Motor neuron (in vitro differentiated cells): ENCODE measurements around the gene SLC25A51. TPM values are rescaled to one million over a fixed set of nuclear protein-coding genes. Genes with fewer than 3 reads are reported as not detected.
A peak's percentile ranks its signal among the peaks of the same experiment; 100 is the strongest.

Experiments
- ATAC-seq, 8 experiments: fragments of 200-7000 bp; cut with Tn5 transposase; replicated peaks in 6 of 8; 2 replicates each; pipeline ENCODE4 v1.8.0; 2021; ENCODE audit warnings: mild to moderate bottlenecking in 8 of 8, moderate library complexity in 8 of 8
- H3K27ac ChIP-seq, 2 donors: fragments of 250-450 bp; sonication (Bioruptor Pico); 2 replicates each; pipeline ENCODE4 v1.9.0; 2021; ENCODE audit warnings: antibody characterized with exemption in 2 of 2, mild to moderate bottlenecking in 2 of 2, moderate library complexity in 1 of 2
- H3K4me1 ChIP-seq, 2 donors: fragments of 250-450 bp; sonication (Bioruptor Pico); replicated peaks in 1 of 2; 2 replicates each; pipeline ENCODE4 v1.6.1; 2021; ENCODE audit warnings: antibody characterized with exemption in 2 of 2, mild to moderate bottlenecking in 2 of 2, moderate library complexity in 1 of 2
- H3K4me3 ChIP-seq, 5 donors: fragments of 250-450 bp; sonication (Bioruptor Pico); 2 replicates each; pipeline ENCODE4 v1.9.0; 2021; ENCODE audit warnings: antibody characterized with exemption in 5 of 5, mild to moderate bottlenecking in 5 of 5, moderate library complexity in 4 of 5
- WGBS, 10 experiments: fragments of 450-650 bp; shearing (Covaris generic); methylation state at CpG; one replicate each; pipeline ENCODE4 v1.0.0; 2022; 5-methylcytosine and 5-hydroxymethylcytosine counted together
- in situ Hi-C, 9 experiments: fragments of 400-800 bp; cut with MboI; loops; one replicate each; pipeline ENCODE4 v1.15.0; 2021; ENCODE audit warnings: low sequenced_read_pairs in 9 of 9, low pct_unique_long_range_greater_than_20kb in 2 of 9; ENCODE audit not compliant: unreplicated experiment in 9 of 9
- total RNA-seq, 8 experiments: library from RNA; unstranded; fragments of 300-600 nt; gene quantifications; 2 replicates each; pipeline versions ENCODE4 v1.2.3 to v1.2.4, GENCODE V29; 2022

SLC25A51 gene
- total RNA-seq, 8 experiments from 2014 or later = 23.9 to 40.0 (median 29.5) TPM

DNA sequence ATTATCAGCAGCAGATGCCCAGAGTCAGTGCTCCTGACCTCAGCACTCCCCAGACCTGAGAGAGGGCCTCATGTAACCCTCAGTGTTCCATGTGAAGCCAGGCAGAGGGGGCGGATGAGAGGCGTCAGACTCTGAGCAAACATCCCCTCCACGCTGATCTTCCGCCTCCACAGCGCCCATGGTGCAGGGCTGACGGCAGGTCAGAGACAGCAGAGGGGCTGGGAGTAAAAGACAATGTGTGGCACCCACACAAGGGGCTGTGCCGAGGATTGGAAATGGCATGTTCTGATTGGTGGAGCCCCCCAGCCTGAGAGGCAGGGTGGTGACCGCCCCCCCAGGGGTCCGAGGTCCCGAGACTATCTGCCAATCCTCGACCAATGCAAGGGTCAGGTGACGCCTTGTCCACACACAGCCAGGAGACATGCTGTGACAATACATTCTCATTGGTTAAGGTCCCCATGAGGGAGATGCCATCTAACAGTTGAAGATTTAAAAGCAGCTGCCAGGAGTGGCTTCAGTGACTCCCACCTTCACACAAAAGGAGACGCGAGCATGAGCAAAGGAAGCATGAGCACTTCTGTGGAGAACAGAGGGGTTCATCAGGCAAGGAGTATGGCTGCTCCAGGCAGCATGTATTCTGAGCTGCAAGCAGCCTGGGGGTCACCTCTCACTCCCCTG is 19.3 kb upstream of the SLC25A51 start:
- WGBS, 10 experiments = 71 to 100% (median 87%) methylated on average over 1 to 8 of the region's 14 CpGs; no CpG with 5 or more reads in 6 of the 10 experiments
- H3K4me1 ChIP-seq = peaks cover 88 to 89% of the 10 kb centered on the region in 2 donors
- no peak overlapping the region for H3K4me3 ChIP-seq
- in situ Hi-C loops = loop anchor here in 6 of 9 experiments (25.0 kb wide), 5 partner anchors 139 to 489 kb away; partner anchors contain the start of genes SHB (in 3 of the 6), IGFBPL1 (in 1 of the 6) and POLR1E (in 1 of the 6)
- peak in 3 of 8 experiments; percentile 4 to 52 (median 38) for ATAC-seq
- H3K27ac ChIP-seq = no peak overlapping the region

DNA sequence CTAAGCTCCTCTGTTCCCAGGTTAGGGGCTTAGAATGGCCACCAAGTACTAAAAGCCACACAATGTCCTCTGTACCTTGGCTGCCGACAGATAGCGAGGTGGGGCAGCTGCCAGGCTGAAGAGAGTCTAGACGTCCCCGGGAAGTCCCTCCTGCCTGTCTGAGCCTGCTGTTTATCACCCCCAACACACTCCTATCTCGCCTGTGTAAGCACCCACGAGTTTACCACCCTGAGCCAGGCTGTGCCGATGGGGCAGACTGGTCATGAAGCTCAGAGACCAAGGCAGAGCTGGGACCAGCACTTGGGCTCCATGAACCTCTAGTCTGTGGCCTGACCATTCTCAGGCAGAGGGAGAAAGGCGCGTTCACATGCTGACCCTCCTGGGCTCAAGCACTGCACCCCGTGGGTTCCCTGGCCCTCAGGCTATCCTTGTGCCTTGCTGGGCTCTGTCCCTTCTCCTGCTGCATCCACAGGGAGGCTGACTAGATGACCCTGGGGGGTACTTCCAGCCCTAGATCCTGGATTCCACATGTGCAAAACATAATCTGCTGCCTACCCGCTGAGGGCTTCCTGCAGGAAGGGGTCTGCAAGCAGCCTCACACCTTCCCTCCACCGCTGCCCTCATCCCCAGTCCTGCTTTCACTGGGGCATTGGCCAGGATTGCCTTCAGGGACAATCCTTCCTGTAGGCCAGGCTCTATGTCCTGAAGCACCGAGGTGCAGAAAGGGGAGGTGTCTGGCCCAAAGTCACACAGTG is 18.6 kb upstream of the SLC25A51 start:
- peaks cover 82 to 84% of the 10 kb centered on the region in 2 donors for H3K4me1 ChIP-seq
- WGBS, 10 experiments = 90 to 100% (median 94%) methylated on average over 2 to 6 of the region's 13 CpGs; no CpG with 5 or more reads in 6 of the 10 experiments
- in situ Hi-C loops = loop anchor here in 6 of 9 experiments (25.0 kb wide), 5 partner anchors 140 to 490 kb away; partner anchors contain the start of genes SHB (in 3 of the 6), IGFBPL1 (in 1 of the 6) and POLR1E (in 1 of the 6)
- no peak overlapping the region for H3K27ac ChIP-seq
- no peak for ATAC-seq
- H3K4me3 ChIP-seq = no peak overlapping the region

DNA sequence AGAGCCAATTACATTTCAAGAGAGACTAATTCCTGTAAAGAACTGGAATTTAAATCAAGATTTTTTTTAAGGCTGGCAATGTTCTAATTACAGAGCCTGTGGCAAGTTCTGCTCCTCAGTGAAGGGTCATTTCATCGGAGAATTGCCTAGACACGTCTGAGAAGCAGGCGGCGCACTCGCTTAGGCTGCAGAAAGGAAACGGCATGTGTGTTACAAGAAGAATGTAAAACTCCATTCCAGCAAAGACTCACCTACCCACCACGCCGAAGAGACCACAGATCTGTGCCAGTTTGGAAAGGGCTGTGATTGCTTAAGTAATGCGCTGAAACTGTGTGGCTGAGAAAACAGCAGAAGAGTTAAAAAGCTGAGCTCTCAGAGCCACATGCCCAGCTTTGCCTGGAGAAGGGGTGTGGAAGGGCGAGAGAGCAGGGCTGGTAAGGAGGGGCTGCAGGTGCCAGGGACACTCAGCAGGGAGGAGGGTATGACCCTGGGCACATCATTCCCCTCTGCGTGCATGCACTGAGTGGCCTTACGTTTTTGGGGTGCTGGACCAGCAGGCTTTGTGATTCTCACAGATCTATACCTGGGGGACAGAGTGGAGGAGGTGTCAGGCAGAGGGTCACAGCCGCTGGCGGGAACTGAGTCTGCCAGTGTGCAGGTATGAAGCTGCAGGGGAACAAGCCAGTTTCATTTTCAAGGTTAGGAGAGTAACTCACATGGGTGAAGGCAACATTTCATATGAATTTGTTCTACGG is 17.8 kb upstream of the SLC25A51 start:
- Histone ChIP-seq H3K4me3 (no peak overlapping the region), H3K4me1 (peaks cover 81 to 84% of the 10 kb centered on the region in 2 donors), H3K27ac (no peak overlapping the region)
- ATAC-seq = no peak
- in situ Hi-C loops = loop anchor here in 6 of 9 experiments (25.0 kb wide), 5 partner anchors 141 to 491 kb away; partner anchors contain the start of genes SHB (in 3 of the 6), IGFBPL1 (in 1 of the 6) and POLR1E (in 1 of the 6)
- WGBS, 10 experiments = 78 to 100% (median 84%) methylated on average over 1 to 6 of the region's 15 CpGs; no CpG with 5 or more reads in 1 of the 10 experiments

DNA sequence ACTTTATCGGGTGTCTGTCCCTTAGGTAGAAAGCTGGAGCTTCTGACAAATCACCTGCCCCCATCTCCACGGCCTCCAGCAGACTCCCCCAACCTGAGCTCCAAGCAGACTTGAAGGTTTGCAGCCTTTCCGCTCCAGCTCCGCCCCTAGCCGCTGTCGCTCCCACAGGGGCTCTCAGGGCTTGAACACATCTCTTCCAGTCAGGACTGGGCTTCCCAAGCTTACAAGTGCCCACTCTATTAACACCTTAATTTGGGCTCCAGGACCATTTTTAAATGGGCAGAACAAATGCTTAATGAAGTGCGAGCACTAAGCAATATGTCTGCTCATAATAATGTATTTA is 17.2 kb upstream of the SLC25A51 start:
- 76 to 100% (median 93%) methylated on average over 1 to 7 of the region's 7 CpGs; no CpG with 5 or more reads in 4 of the 10 experiments for WGBS, 10 experiments
- H3K27ac ChIP-seq = no peak overlapping the region
- ATAC-seq = no peak
- H3K4me1 ChIP-seq = peaks cover 79 to 84% of the 10 kb centered on the region in 2 donors
- H3K4me3 ChIP-seq = no peak overlapping the region
- in situ Hi-C loops = loop anchor here in 6 of 9 experiments (25.0 kb wide), 5 partner anchors 141 to 491 kb away; partner anchors contain the start of genes SHB (in 3 of the 6), IGFBPL1 (in 1 of the 6) and POLR1E (in 1 of the 6)

DNA sequence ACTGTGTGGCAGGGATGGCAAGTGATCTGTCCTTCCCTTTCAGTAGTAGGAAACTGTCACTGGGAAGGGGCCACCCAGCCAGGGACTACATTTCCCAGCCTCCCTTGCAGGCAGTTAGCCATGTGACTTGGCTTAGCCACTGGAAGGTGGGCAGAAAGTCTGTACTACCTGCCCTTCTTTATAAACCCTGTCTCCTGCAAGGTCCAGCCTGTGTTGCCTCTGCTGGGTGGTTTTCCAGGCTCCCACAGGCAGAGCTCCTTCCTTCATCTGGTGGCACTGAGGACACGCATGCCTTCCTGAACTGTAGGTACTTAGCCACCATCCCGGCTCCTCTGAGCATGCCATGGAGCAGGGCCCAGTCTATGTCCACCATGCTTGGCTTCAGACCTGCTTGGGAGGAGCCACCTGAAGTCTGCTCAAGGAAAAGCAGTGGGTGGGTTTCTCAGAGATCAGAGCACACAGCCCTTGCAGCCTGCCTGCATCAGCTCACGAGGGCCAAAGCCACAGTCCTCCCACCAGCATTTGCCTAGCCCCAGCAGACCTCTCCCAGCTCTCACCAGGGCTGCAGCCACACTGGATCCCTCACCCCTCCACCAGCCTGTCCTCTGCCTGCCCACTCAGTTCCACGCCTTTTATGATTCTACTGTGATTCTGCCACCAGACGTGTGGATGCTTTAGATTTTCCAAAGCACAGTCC is 16.7 kb upstream of the SLC25A51 start:
- Histone ChIP-seq H3K27ac (no peak overlapping the region), H3K4me1 (peaks cover 77 to 82% of the 10 kb centered on the region in 2 donors), H3K4me3 (no peak overlapping the region)
- ATAC-seq = peak in 6 of 8 experiments; percentile 19 to 76 (median 35)
- in situ Hi-C loops = loop anchor here in 6 of 9 experiments (25.0 kb wide), 5 partner anchors 142 to 492 kb away; partner anchors contain the start of genes SHB (in 3 of the 6), IGFBPL1 (in 1 of the 6) and POLR1E (in 1 of the 6)
- 80 to 100% (median 100%) methylated on average over 1 to 5 of the region's 5 CpGs; no CpG with 5 or more reads in 5 of the 10 experiments for WGBS, 10 experiments

DNA sequence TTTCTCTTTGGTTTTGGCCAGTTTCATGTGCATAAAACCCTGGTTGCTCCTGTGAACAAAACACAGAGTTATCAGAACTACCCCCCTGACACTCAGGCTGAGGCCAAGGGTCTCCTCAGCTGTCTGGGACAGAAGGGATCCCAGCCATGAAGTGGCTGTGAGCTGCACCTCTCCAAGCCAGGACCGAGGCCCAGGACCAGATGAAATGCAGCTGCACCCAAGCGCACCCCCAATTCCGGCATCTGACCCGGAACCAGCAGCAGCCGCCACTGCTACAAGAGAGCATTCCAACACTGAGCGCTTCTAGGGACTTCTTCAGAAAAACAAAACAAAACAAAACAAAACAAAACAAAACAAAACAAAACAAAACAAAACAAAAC is 16.0 kb upstream of the SLC25A51 start:
- Histone ChIP-seq H3K27ac (peak overlapping the region in 1 of 2 donors; percentile 67), H3K4me3 (no peak overlapping the region), H3K4me1 (peaks cover 73 to 75% of the 10 kb centered on the region in 2 donors)
- 80 to 98% (median 85%) methylated on average over 2 to 5 of the region's 6 CpGs; no CpG with 5 or more reads in 5 of the 10 experiments for WGBS, 10 experiments
- in situ Hi-C loops = loop anchor here in 8 of 9 experiments (10.0 to 25.0 kb wide), 7 partner anchors 142 to 492 kb away; partner anchors contain the start of genes SHB (in 3 of the 8), IGFBPL1 (in 1 of the 8) and POLR1E (in 1 of the 8)
- no peak for ATAC-seq

GRCh38 chr9:37919246-37919955 is 15.5 kb upstream of the SLC25A51 start:
- WGBS, 10 experiments = 25 to 100% (median 72%) methylated on average over 1 to 6 of the region's 16 CpGs; no CpG with 5 or more reads in 7 of the 10 experiments
- peak overlapping the region; percentile 59 to 67 for H3K27ac ChIP-seq
- in situ Hi-C loops = loop anchor here in 8 of 9 experiments (10.0 to 25.0 kb wide), 7 partner anchors 143 to 493 kb away; partner anchors contain the start of genes SHB (in 3 of the 8), IGFBPL1 (in 1 of the 8) and POLR1E (in 1 of the 8)
- no peak overlapping the region for H3K4me3 ChIP-seq
- peak in 5 of 8 experiments; percentile 11 to 61 (median 35) for ATAC-seq
- peaks cover 71 to 72% of the 10 kb centered on the region in 2 donors for H3K4me1 ChIP-seq

DNA sequence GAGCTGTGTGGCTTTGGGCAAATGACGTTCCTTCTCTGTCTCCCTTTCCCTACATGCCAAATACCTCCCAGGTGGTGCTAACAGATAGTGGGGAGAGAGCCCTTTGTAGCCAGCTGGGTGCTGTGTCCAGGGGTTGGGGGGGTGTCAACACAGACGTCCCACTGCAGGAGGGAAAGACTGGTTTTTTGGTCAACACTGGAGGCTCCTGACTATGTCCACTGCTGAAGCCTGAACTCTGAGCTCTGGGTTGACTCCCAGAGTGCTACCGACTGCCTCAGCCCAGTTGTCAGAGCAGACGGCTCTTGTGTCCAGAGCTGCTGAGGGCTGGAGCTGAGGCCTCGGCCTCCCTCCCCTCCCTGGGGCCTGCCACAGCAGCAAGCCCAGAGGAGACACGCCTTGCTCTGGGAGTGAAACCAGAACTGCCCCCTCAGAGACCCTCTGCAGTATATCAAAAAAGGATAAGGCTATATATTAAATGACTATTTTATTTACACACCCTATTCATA is 14.8 kb upstream of the SLC25A51 start:
- H3K4me1 ChIP-seq = peaks cover 64 to 66% of the 10 kb centered on the region in 2 donors
- peak overlapping the region in 1 of 2 donors; percentile 59 for H3K27ac ChIP-seq
- no peak overlapping the region for H3K4me3 ChIP-seq
- peak in 5 of 8 experiments; percentile 15 to 58 (median 24) for ATAC-seq
- 38 to 100% methylated on average over 1 to 2 of the region's 6 CpGs; no CpG with 5 or more reads in 8 of the 10 experiments for WGBS, 10 experiments
- in situ Hi-C loops = loop anchor here in 8 of 9 experiments (10.0 to 25.0 kb wide), 7 partner anchors 144 to 494 kb away; partner anchors contain the start of genes SHB (in 3 of the 8), IGFBPL1 (in 1 of the 8) and POLR1E (in 1 of the 8)

DNA sequence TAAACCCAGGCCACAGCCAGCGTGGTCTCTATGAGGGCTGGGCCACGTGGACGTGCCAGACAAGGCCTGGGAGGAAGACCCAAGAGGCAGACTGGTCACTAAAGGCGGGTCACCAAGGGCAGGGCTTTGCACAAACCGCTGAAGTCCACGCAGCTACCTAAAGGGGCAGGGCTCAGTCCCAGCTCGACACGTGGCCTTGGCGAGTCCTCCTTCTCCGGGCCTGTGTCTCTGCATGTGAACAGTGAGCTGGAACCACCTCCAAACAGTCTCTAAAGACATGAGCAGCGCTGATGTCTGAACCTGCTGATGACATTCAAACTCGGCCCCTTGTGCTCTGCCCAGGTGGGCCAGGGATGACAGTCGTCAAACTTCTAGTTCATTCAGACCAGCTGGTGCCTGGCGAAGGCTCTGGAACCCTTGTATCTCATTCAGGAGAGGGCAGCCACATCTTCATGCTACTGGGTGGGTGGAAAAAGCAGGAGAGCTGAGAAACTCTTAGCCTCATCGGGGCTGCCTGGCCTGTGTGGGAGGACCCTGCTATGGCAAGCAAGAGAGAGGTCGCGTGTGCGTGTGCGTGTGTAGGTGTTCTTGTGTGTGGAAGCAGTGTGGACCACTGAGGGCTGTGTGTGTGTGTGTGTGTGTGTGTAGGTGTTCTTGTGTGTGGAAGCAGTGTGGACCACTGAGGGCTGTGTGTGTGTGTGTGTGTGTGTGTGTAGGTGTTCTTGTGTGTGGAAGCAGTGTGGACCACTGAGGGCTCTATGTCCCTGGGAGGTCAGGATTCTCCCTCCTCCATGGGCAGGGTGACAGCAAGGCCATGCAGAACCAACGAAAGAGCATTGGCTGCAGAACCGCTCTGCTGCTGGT is 14.1 kb upstream of the SLC25A51 start:
- Histone ChIP-seq H3K4me3 (no peak overlapping the region), H3K4me1 (peaks cover 57 to 59% of the 10 kb centered on the region in 2 donors), H3K27ac (no peak overlapping the region)
- 51 to 100% (median 92%) methylated on average over 2 to 18 of the region's 21 CpGs; no CpG with 5 or more reads in 4 of the 10 experiments for WGBS, 10 experiments
- in situ Hi-C loops = loop anchor here in 8 of 9 experiments (10.0 to 25.0 kb wide), 7 partner anchors 144 to 494 kb away; partner anchors contain the start of genes SHB (in 3 of the 8), IGFBPL1 (in 1 of the 8) and POLR1E (in 1 of the 8)
- no peak for ATAC-seq

GRCh38 chr9:37917313-37917731 is 13.4 kb upstream of the SLC25A51 start:
- 55 to 75% (median 72%) methylated on average over 3 of the region's 8 CpGs; no CpG with 5 or more reads in 7 of the 10 experiments for WGBS, 10 experiments
- Histone ChIP-seq H3K4me3 (no peak overlapping the region), H3K4me1 (peaks cover 50 to 55% of the 10 kb centered on the region in 2 donors), H3K27ac (no peak overlapping the region)
- in situ Hi-C loops = loop anchor here in 8 of 9 experiments (10.0 to 25.0 kb wide), 7 partner anchors 145 to 495 kb away; partner anchors contain the start of genes SHB (in 3 of the 8), IGFBPL1 (in 1 of the 8) and POLR1E (in 1 of the 8)
- no peak for ATAC-seq
